Progenitor cell of endocrine pancreas (in vitro differentiated cells): ENCODE data around the gene LYVE1. TPM values are rescaled to one million over a fixed set of nuclear protein-coding genes. Genes with fewer than 3 reads are reported as not detected.

Source experiments
- DNase-seq: peaks from one replicate; pipeline ENCODE4 v3.0.0; 2021; ENCODE audit warnings: low spot score; ENCODE audit not compliant: unreplicated experiment
- H3K27ac Mint-ChIP-seq: 2 replicates; pipeline ENCODE4 v1.8.0; 2021; ENCODE audit warnings: mild to moderate bottlenecking, moderate library complexity, mixed read lengths
- H3K27me3 Mint-ChIP-seq: 2 replicates; pipeline ENCODE4 v1.8.0; 2021; ENCODE audit warnings: mixed read lengths
- H3K36me3 Mint-ChIP-seq: 2 replicates; pipeline ENCODE4 v1.8.0; 2022; ENCODE audit warnings: mixed read lengths; ENCODE audit not compliant: insufficient read depth
- H3K4me1 Mint-ChIP-seq: 2 replicates; pipeline ENCODE4 v1.8.0; 2021; ENCODE audit warnings: low read depth, mixed read lengths
- H3K4me3 Mint-ChIP-seq: 2 replicates; pipeline ENCODE4 v1.8.0; 2021; ENCODE audit warnings: low read depth, mild to moderate bottlenecking, moderate library complexity, mixed read lengths
- H3K9me3 Mint-ChIP-seq: 2 replicates; pipeline ENCODE4 v1.8.0; 2021; ENCODE audit warnings: low read depth, mixed read lengths
- CTCF ChIP-seq: fragments of 200-600 bp; sonication (generic); IDR thresholded peaks from one replicate; pipeline ENCODE4 v1.5.0; 2021; ENCODE audit warnings: antibody characterized with exemption, mild to moderate bottlenecking; ENCODE audit not compliant: unreplicated experiment
- total RNA-seq: library from RNA; stranded (reverse); gene quantifications from 2 replicates; pipeline ENCODE4 v1.2.1, GENCODE V29; 2021

Gene LYVE1
- total RNA-seq, 1 donor from 2014 or later, result not detected

GRCh38 chr11:10603721-10604297 lies 35.3 kb upstream of the LYVE1 start:
- no peaks in the 10 kb centered on the region for H3K9me3 Mint-ChIP-seq
- no peak for DNase-seq
- no peak overlapping the region for H3K4me3 Mint-ChIP-seq
- H3K4me1 Mint-ChIP-seq, result no peaks in the 10 kb centered on the region
- no peak overlapping the region for H3K27ac Mint-ChIP-seq
- TF ChIP-seq CTCF, result no peak
- H3K36me3 Mint-ChIP-seq, result no peaks in the 10 kb centered on the region
- no peaks in the 10 kb centered on the region for H3K27me3 Mint-ChIP-seq

- DNase-seq, result no peak
- Mint-ChIP-seq H3K9me3 (no peaks in the 10 kb centered on the region), H3K27ac (no peak overlapping the region), H3K27me3 (no peaks in the 10 kb centered on the region), H3K4me3 (no peak overlapping the region), H3K4me1 (no peaks in the 10 kb centered on the region), H3K36me3 (no peaks in the 10 kb centered on the region)
- TF ChIP-seq CTCF, result no peak
Observed at GRCh38 chr11:10602945-10603344, 34.5 kb upstream of the LYVE1 start.

GRCh38 chr11:10602366-10602765 lies 33.9 kb upstream of the LYVE1 start:
- Mint-ChIP-seq H3K4me3 (no peak overlapping the region), H3K27ac (no peak overlapping the region), H3K27me3 (no peaks in the 10 kb centered on the region), H3K4me1 (no peaks in the 10 kb centered on the region), H3K36me3 (no peaks in the 10 kb centered on the region), H3K9me3 (no peaks in the 10 kb centered on the region)
- no peak for DNase-seq
- no peak for TF ChIP-seq CTCF

GRCh38 chr11:10601837-10602236 lies 33.4 kb upstream of the LYVE1 start:
- Mint-ChIP-seq H3K36me3 (no peaks in the 10 kb centered on the region), H3K9me3 (no peaks in the 10 kb centered on the region), H3K4me3 (no peak overlapping the region), H3K27me3 (no peaks in the 10 kb centered on the region), H3K27ac (no peak overlapping the region), H3K4me1 (no peaks in the 10 kb centered on the region)
- no peak for TF ChIP-seq CTCF
- DNase-seq, result no peak

- Mint-ChIP-seq H3K27me3 (no peaks in the 10 kb centered on the region), H3K27ac (no peak overlapping the region)
- TF ChIP-seq CTCF, result no peak
Observed at GRCh38 chr11:10600570-10601248, 32.2 kb upstream of the LYVE1 start.

More at GRCh38 chr11:10600570-10601248, 32.2 kb upstream of the LYVE1 start:
- H3K4me3 Mint-ChIP-seq, result no peak overlapping the region
- DNase-seq, result no peak
- H3K9me3 Mint-ChIP-seq, result peaks cover 8% of the 10 kb centered on the region
- H3K4me1 Mint-ChIP-seq, result no peaks in the 10 kb centered on the region
- no peaks in the 10 kb centered on the region for H3K36me3 Mint-ChIP-seq
